ENCODE measurements around the gene KIF23. TPM values are rescaled to one million over a fixed set of nuclear protein-coding genes. Genes with fewer than 3 reads are reported as not detected.

The KIF23 gene
- total RNA-seq, 1 donor from 2014 or later, result 2.7 TPM

DNA sequence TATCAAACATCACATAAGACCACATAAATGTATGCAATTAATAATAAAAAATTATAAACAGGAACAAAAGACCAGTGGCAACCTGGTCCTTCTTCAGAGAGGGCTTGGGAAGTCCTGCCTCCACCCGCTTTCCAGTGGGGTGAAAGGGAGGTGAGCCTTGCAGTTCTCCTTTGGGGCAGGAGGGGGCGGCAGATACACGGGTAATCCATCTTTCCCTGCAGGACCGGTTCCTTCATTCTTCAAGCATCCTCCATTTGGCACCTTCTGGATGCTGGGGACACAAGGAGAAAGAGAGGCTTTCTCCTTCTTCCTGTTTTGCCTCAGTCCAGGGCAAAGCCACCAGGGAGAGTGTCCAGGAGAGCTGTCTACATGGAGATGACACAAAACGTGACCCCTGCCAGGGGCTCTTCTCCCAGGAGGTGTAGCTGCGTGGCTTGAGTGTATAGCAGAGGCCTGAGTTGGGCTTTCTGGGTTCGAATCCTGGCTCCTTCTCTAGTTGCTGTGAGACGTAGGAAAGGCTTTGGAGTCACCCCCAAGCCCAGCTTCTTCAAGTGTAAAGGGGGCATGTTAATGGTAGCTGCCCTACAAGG lies 61.7 kb downstream of the KIF23 start:
- DNase-seq, result peak; percentile 87
- Histone ChIP-seq H3K36me3 (no peaks in the 10 kb centered on the region), H3K9me3 (no peaks in the 10 kb centered on the region), H3K27ac (no peak overlapping the region), H3K27me3 (no peaks in the 10 kb centered on the region), H3K4me3 (no peak overlapping the region), H3K4me1 (no peaks in the 10 kb centered on the region)
- ATAC-seq, result peak; percentile 97
- TF ChIP-seq, protein P1, sequence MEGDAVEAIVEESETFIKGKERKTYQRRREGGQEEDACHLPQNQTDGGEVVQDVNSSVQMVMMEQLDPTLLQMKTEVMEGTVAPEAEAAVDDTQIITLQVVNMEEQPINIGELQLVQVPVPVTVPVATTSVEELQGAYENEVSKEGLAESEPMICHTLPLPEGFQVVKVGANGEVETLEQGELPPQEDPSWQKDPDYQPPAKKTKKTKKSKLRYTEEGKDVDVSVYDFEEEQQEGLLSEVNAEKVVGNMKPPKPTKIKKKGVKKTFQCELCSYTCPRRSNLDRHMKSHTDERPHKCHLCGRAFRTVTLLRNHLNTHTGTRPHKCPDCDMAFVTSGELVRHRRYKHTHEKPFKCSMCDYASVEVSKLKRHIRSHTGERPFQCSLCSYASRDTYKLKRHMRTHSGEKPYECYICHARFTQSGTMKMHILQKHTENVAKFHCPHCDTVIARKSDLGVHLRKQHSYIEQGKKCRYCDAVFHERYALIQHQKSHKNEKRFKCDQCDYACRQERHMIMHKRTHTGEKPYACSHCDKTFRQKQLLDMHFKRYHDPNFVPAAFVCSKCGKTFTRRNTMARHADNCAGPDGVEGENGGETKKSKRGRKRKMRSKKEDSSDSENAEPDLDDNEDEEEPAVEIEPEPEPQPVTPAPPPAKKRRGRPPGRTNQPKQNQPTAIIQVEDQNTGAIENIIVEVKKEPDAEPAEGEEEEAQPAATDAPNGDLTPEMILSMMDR (IDR thresholded peaks at IDR 0.05), result peak; percentile 99
- intact Hi-C loops (cut with DNase I), result loop anchor here (10.0 kb wide), 1 partner anchor 1019 kb away; no protein-coding TSS in a partner anchor

DNA sequence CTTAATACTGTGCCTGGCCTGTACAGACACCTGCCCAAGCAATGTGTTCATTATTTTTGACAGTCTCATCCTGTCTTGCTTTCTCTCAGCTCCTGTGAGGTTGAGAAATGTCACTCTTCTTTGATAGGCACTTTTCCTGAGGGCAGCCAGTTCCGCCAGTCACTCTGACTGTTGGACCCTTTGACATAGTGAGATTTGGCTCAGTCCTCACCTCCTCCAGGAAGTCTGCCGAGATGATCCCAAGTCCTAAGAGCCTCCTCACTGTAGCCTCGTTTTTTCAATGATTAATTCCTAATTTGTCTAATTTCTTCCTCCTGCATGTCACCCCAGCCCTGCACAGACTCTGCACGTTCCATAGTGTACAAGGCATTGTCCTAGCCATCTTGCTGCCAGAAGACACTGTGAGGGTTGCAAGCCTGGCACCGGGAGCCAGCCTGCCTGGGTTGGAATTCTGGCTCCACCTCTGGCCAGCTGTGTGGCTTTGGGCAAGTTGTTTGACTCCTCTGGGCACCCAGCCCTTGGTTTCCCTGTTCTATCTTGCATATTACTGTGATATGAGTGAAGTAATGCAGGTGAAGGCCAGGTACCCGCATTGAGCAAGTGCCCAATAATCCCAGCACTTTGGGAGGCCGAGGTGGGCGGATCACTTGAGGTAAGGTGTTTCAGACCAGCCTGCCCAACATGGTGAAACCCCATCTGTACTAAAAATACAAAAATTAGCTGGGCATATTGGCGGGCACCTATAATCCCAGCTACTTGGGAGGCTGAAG lies 62.7 kb downstream of the KIF23 start:
- Histone ChIP-seq H3K9me3 (no peaks in the 10 kb centered on the region), H3K36me3 (no peaks in the 10 kb centered on the region), H3K4me1 (no peaks in the 10 kb centered on the region), H3K4me3 (no peak overlapping the region), H3K27ac (no peak overlapping the region), H3K27me3 (no peaks in the 10 kb centered on the region)
- ATAC-seq (no peak), DNase-seq (no peak)
- intact Hi-C loops (cut with DNase I), result loop anchor here (10.0 kb wide), 1 partner anchor 1018 kb away; no protein-coding TSS in a partner anchor
- TF ChIP-seq, protein P1 (IDR thresholded peaks at IDR 0.05), result no peak

DNA sequence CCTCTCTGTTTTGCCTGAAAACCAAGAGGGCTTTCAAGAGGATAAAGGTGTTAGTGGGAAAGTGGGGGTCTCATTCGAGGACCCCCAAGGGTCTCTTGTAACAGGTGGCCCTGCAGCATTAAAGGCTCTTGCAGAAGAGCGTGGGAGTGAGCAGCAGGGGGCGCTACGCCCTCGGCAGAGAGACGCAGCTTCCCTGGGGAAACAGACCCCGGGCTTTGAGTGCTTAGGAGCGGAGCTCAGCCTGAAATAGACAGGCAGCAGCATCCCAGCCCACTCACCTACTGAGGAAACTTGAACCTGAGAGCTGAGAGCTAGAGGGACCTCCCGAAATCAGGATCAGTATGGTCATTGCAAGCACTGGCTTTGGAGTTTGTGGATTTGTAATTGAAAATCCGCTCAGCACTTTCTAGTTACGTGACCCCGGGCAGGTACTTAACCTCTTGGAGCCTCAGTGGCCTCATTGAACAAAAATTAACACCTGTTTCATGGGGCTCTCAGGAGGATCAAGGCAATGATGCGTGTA lies 64.2 kb downstream of the KIF23 start:
- no peaks in the 10 kb centered on the region for H3K36me3 ChIP-seq
- no peaks in the 10 kb centered on the region for H3K9me3 ChIP-seq
- H3K27ac ChIP-seq, result no peak overlapping the region
- intact Hi-C loops (cut with DNase I), result loop anchor here (10.0 kb wide), 1 partner anchor 1016 kb away; no protein-coding TSS in a partner anchor
- H3K4me3 ChIP-seq, result no peak overlapping the region
- no peaks in the 10 kb centered on the region for H3K4me1 ChIP-seq
- DNase-seq, result peak; percentile 78
- TF ChIP-seq, protein P1 (IDR thresholded peaks at IDR 0.05), result peak; percentile 90
- H3K27me3 ChIP-seq, result no peaks in the 10 kb centered on the region
- ATAC-seq, result peak; percentile 60

DNA sequence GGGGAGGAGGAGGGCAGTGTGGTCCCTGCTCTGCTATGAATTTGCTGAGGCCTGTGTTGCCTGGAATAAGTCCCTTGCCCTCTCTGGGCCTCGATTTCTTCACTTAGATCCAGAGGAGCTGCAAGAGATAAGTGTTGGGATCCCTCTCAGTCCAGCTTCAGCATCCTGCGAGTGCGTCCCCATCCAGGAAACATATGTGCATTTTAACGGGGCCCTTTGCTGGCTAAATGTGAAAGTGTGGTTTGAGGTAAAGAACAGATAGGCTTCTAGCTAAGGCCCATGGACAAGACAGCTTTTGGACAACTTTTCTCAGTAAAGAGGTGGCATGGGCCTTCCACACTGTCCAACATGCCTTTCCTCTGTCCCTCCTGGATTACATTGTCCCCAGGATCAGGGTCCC lies 64.9 kb downstream of the KIF23 start:
- Histone ChIP-seq H3K4me3 (no peak overlapping the region), H3K27me3 (no peaks in the 10 kb centered on the region), H3K36me3 (no peaks in the 10 kb centered on the region), H3K9me3 (no peaks in the 10 kb centered on the region), H3K27ac (no peak overlapping the region), H3K4me1 (no peaks in the 10 kb centered on the region)
- DNase-seq, result no peak
- TF ChIP-seq, protein P1 (IDR thresholded peaks at IDR 0.05), result no peak
- ATAC-seq, result no peak
- intact Hi-C loops (cut with DNase I), result loop anchor here (10.0 kb wide), 1 partner anchor 1016 kb away; no protein-coding TSS in a partner anchor

DNA sequence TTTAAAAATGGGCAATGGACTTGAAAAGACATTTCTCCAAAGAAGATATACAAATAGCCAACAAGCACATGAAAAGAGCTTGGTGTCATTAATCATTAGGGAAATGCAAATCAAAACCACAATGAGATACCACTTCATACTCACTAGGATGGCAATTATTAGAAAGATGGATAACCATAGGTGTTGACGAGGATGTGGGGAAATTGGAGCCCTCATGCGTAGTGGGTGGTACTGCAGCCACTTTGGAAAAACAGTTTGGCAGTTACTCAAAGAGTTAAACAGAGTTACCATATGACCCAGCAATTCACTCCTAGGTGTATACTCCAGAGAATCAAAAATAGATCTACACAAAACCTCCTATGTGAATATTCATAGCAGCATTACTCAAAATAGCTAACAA lies 65.8 kb downstream of the KIF23 start:
- Histone ChIP-seq H3K27me3 (no peaks in the 10 kb centered on the region), H3K27ac (no peak overlapping the region), H3K4me1 (no peaks in the 10 kb centered on the region), H3K4me3 (no peak overlapping the region), H3K36me3 (no peaks in the 10 kb centered on the region), H3K9me3 (no peaks in the 10 kb centered on the region)
- DNase-seq, result no peak
- TF ChIP-seq, protein P1 (IDR thresholded peaks at IDR 0.05), result no peak
- intact Hi-C loops (cut with DNase I), result loop anchor here (10.0 kb wide), 1 partner anchor 1015 kb away; no protein-coding TSS in a partner anchor
- ATAC-seq, result no peak
